Osteocyte (in vitro differentiated cells): ENCODE results near the gene TWNK. TPM values are rescaled to one million over a fixed set of nuclear protein-coding genes. Genes with fewer than 3 reads are reported as not detected.

Experiments used
- DNase-seq: peaks from one replicate; pipeline ENCODE4 v3.0.0; 2021; ENCODE audit warnings: mixed read lengths; ENCODE audit not compliant: unreplicated experiment; ENCODE audit errors: extremely low spot score
- H3K27ac Mint-ChIP-seq: one replicate; pipeline ENCODE4 v1.8.0; 2021; ENCODE audit warnings: mild to moderate bottlenecking, mixed read lengths; ENCODE audit not compliant: unreplicated experiment
- H3K27me3 Mint-ChIP-seq: one replicate; pipeline ENCODE4 v1.8.0; 2021; ENCODE audit warnings: mixed read lengths; ENCODE audit not compliant: unreplicated experiment
- H3K36me3 Mint-ChIP-seq: one replicate; pipeline ENCODE4 v1.8.0; 2021; ENCODE audit warnings: mixed read lengths; ENCODE audit not compliant: unreplicated experiment
- H3K4me1 Mint-ChIP-seq: one replicate; pipeline ENCODE4 v1.8.0; 2021; ENCODE audit warnings: mixed read lengths; ENCODE audit not compliant: unreplicated experiment
- H3K4me3 Mint-ChIP-seq: one replicate; pipeline ENCODE4 v1.8.0; 2021; ENCODE audit warnings: mild to moderate bottlenecking, moderate library complexity, mixed read lengths; ENCODE audit not compliant: unreplicated experiment
- H3K9me3 Mint-ChIP-seq: one replicate; pipeline ENCODE4 v1.8.0; 2021; ENCODE audit warnings: mixed read lengths; ENCODE audit not compliant: unreplicated experiment
- total RNA-seq: library from RNA; stranded (reverse); gene quantifications from 2 replicates; pipeline ENCODE4 v1.2.1, GENCODE V29; 2021
- TF ChIP-seq, protein P1 (sequence below): fragments of 200-600 bp; sonication (generic); IDR thresholded peaks from 2 replicates; pipeline ENCODE4 v1.5.0; 2021; ENCODE audit warnings: antibody characterized with exemption, mild to moderate bottlenecking, moderate library complexity

TWNK gene
- total RNA-seq, 1 donor from 2014 or later = 7.1 TPM

DNA sequence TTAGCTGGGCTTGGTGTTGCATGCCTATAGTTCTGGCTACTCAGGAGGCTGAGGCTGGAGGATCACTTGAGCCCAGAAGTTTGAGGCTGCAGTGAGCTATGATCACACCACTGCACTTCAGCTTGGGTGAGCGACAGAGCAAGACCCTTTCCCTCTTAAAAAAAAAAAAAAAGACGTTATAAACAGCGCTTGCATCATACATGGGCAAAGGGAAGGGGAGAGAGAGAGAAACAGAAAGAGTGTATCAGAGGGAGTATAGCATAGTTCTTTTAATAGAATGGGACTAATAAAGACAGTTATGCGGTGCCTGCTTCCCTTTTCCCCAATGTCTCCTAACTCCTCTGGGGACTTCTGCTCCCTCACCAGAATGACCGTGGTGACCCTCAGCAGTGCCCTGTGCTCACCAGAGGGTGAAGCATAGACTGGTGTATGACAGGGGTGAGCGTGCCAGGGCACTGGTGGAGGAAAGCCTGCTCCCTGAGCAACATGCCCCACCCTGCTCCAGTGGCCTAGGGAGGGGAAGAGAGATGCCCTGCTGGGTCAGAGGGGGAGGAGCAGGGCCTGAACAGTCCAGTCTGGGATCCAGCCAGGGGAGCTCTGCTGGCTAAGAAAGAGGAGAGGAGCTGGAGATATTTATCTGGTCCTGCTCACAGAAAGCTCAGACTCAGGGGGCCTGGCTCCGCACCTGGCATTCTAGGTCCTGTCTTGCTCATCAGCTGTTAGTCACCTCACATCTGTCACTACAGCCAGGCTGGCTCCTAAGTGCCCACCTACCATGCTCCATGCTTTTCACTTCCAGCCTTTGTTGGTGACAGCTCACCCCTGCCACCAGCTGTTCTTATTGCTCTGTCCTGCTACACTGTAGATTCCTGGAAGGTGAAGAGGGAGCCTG is 41.3 kb downstream of the TWNK start:
- Mint-ChIP-seq H3K9me3 (no peaks in the 10 kb centered on the region), H3K4me3 (no peak overlapping the region), H3K36me3 (no peaks in the 10 kb centered on the region), H3K27ac (no peak overlapping the region), H3K4me1 (peaks cover 22% of the 10 kb centered on the region), H3K27me3 (no peaks in the 10 kb centered on the region)
- DNase-seq = no peak
- TF ChIP-seq, protein P1, sequence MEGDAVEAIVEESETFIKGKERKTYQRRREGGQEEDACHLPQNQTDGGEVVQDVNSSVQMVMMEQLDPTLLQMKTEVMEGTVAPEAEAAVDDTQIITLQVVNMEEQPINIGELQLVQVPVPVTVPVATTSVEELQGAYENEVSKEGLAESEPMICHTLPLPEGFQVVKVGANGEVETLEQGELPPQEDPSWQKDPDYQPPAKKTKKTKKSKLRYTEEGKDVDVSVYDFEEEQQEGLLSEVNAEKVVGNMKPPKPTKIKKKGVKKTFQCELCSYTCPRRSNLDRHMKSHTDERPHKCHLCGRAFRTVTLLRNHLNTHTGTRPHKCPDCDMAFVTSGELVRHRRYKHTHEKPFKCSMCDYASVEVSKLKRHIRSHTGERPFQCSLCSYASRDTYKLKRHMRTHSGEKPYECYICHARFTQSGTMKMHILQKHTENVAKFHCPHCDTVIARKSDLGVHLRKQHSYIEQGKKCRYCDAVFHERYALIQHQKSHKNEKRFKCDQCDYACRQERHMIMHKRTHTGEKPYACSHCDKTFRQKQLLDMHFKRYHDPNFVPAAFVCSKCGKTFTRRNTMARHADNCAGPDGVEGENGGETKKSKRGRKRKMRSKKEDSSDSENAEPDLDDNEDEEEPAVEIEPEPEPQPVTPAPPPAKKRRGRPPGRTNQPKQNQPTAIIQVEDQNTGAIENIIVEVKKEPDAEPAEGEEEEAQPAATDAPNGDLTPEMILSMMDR = no peak

GRCh38 chr10:101029520-101030295 is 42.4 kb downstream of the TWNK start:
- no peak overlapping the region for H3K27ac Mint-ChIP-seq
- no peak overlapping the region for H3K4me3 Mint-ChIP-seq

GRCh38 chr10:101030496-101031127 is 43.3 kb downstream of the TWNK start:
- Mint-ChIP-seq H3K4me1 (peaks cover 26% of the 10 kb centered on the region), H3K9me3 (no peaks in the 10 kb centered on the region), H3K36me3 (no peaks in the 10 kb centered on the region), H3K27me3 (no peaks in the 10 kb centered on the region), H3K27ac (peak overlapping the region; percentile 95), H3K4me3 (peak overlapping the region; percentile 84)
- TF ChIP-seq, protein P1 = no peak
- DNase-seq = no peak

More at GRCh38 chr10:101029520-101030295, 42.4 kb downstream of the TWNK start:
- Mint-ChIP-seq H3K27me3 (no peaks in the 10 kb centered on the region), H3K9me3 (no peaks in the 10 kb centered on the region), H3K4me1 (peaks cover 26% of the 10 kb centered on the region), H3K36me3 (no peaks in the 10 kb centered on the region)
- DNase-seq = no peak
- TF ChIP-seq, protein P1 = no peak

- H3K27me3 Mint-ChIP-seq = no peaks in the 10 kb centered on the region
Observed at GRCh38 chr10:101031128-101031795, 43.9 kb downstream of the TWNK start, which contains the start of the genes PDZD7 and SFXN3. Gene PDZD7, minus strand, starts transcription at chr10:101031129. Its CDS starts 910 bp downstream, at chr10:101030219. Gene SFXN3, plus strand, starts transcription at chr10:101031234. Its CDS starts 3,461 bp downstream, at chr10:101034695.

More at GRCh38 chr10:101031128-101031795, 43.9 kb downstream of the TWNK start, which contains the start of the genes PDZD7 and SFXN3:
- peak; percentile 97 for DNase-seq
- H3K9me3 Mint-ChIP-seq = no peaks in the 10 kb centered on the region
- TF ChIP-seq, protein P1 = no peak
- H3K4me3 Mint-ChIP-seq = peak within 1 kb of the TSS; percentile 84
- peaks cover 26% of the 10 kb centered on the region for H3K4me1 Mint-ChIP-seq
- peak within 1 kb of the TSS; percentile 95 for H3K27ac Mint-ChIP-seq
- peaks cover 1% of the 10 kb centered on the region for H3K36me3 Mint-ChIP-seq
